ENCODE measurements around the gene USP15.
A peak's percentile ranks its signal among the peaks of the same experiment; 100 is the strongest.

GRCh38 chr12:62438098-62438692, 178.0 kb downstream of the USP15 start:
- TF ChIP-seq EZH2 (IDR thresholded peaks at IDR 0.05; ENCODE audit: borderline replicate concordance, low read depth, low read length, severe bottlenecking) = no peak
- peak; percentile 72 for TF ChIP-seq CTCF (IDR thresholded peaks at IDR 0.05; ENCODE audit: borderline replicate concordance, extremely low read depth, low read length, poor library complexity, severe bottlenecking)

All from DND-41 (cell line).